HG02623 (cell line): ENCODE measurements around the gene QPCTL.
A peak's percentile ranks its signal among the peaks of the same experiment; 100 is the strongest.
"Not testable (repeated sequence)": the region's sequence is repeated elsewhere in the genome, so short reads cannot be mapped to it uniquely, and the experiment has no call there.

Experiments
- ATAC-seq: cut with Tn5 transposase; IDR thresholded peaks from one replicate; pipeline ENCODE4 v1.9.1; 2021; ENCODE audit warnings: moderate library complexity; ENCODE audit not compliant: unreplicated experiment

Gene QPCTL

GRCh38 chr19:45716359-45717130 lies 24.1 kb downstream of the QPCTL start:
- ATAC-seq = no peak

- peak; percentile 92 for ATAC-seq
These were observed 24.9 kb downstream of the QPCTL start for GRCh38 chr19:45717131-45717982.

GRCh38 chr19:45717983-45718650 lies 25.7 kb downstream of the QPCTL start:
- no peak for ATAC-seq

GRCh38 chr19:45720065-45720464 lies 27.6 kb downstream of the QPCTL start:
- not testable (repeated sequence) for ATAC-seq

GRCh38 chr19:45728683-45729082 lies 36.2 kb downstream of the QPCTL start:
- ATAC-seq = not testable (repeated sequence)

- no peak for ATAC-seq
These were observed 37.4 kb downstream of the QPCTL start for GRCh38 chr19:45729800-45730290.

GRCh38 chr19:45730368-45731288 lies 38.2 kb downstream of the QPCTL start, which contains the start of gene FBXO46:
FBXO46 (minus strand) TSS chr19:45730896; CDS start chr19:45713495, 17,401 bp downstream.
- ATAC-seq = peak; percentile 90

GRCh38 chr19:45733160-45733810 lies 40.8 kb downstream of the QPCTL start, which contains the start of gene MEIOSIN:
MEIOSIN (plus strand) TSS chr19:45733439; CDS start chr19:45735377, 1,938 bp downstream.
- no peak for ATAC-seq

GRCh38 chr19:45739498-45740439 lies 47.3 kb downstream of the QPCTL start:
- ATAC-seq = no peak

- ATAC-seq = no peak
These were observed 50.5 kb downstream of the QPCTL start for GRCh38 chr19:45742969-45743368.

GRCh38 chr19:45745606-45746005 lies 53.1 kb downstream of the QPCTL start:
- ATAC-seq = no peak

- ATAC-seq = no peak
These were observed 54.4 kb downstream of the QPCTL start for GRCh38 chr19:45746866-45747265.

GRCh38 chr19:45747513-45747912 lies 55.0 kb downstream of the QPCTL start:
- ATAC-seq = no peak

- not testable (repeated sequence) for ATAC-seq
These were observed 59.0 kb downstream of the QPCTL start for GRCh38 chr19:45751483-45751882.

- ATAC-seq = no peak
These were observed 60.2 kb downstream of the QPCTL start for GRCh38 chr19:45752639-45753038.

- ATAC-seq = no peak
These were observed 61.1 kb downstream of the QPCTL start for GRCh38 chr19:45753548-45753947.
